WTC11 (cell line): Measurements from ENCODE around the gene LAMA3. TPM values are rescaled to one million over a fixed set of nuclear protein-coding genes. Genes with fewer than 3 reads are reported as not detected.

Experiments
- ATAC-seq: fragments of 200-7000 bp; cut with Tn5 transposase; 2 replicates; pipeline ENCODE4 v1.10.0; 2021; ENCODE audit warnings: mild to moderate bottlenecking, moderate library complexity
- CTCF ChIA-PET: fragments of 300-600 bp; sonication (Branson Sonifier 250); formaldehyde crosslinking; loops from one replicate; lab custom pipeline; 2021; ENCODE audit warnings: antibody characterized with exemption; lab: Charles Lee
- POLR2A ChIA-PET: fragments of 350-600 bp; sonication (Branson Sonifier 250); formaldehyde crosslinking; loops from one replicate; lab custom pipeline; 2021; ENCODE audit warnings: antibody characterized with exemption; lab: Charles Lee
- DNase-seq: peaks from one replicate; pipeline ENCODE4 v3.0.0; 2021; ENCODE audit warnings: low spot score
- H3K27ac Mint-ChIP-seq: 2 replicates; pipeline ENCODE4 v1.8.0; 2021; ENCODE audit warnings: mixed read lengths
- H3K27me3 Mint-ChIP-seq: 2 replicates; pipeline ENCODE4 v1.8.0; 2021; ENCODE audit warnings: low read depth, mild to moderate bottlenecking, moderate library complexity, mixed read lengths
- H3K36me3 Mint-ChIP-seq: 2 replicates; pipeline ENCODE4 v1.8.0; 2021; ENCODE audit warnings: mixed read lengths
- H3K4me1 Mint-ChIP-seq: 2 replicates; pipeline ENCODE4 v1.8.0; 2022; ENCODE audit warnings: mixed read lengths
- H3K4me3 Mint-ChIP-seq: 2 replicates; pipeline ENCODE4 v1.8.0; 2021; ENCODE audit warnings: mild to moderate bottlenecking, moderate library complexity, mixed read lengths
- H3K9me3 Mint-ChIP-seq: 2 replicates; pipeline ENCODE4 v1.8.0; 2021; ENCODE audit warnings: mixed read lengths
- ATF1 ChIP-seq: sonication (generic); formaldehyde crosslinking; IDR thresholded peaks from 2 replicates; pipeline ENCODE4 v1.8.1; 2023; ENCODE audit warnings: mild to moderate bottlenecking, moderate library complexity, missing genetic modification reagents
- ATF6 ChIP-seq: sonication (generic); formaldehyde crosslinking; IDR thresholded peaks from 2 replicates; pipeline ENCODE4 v1.8.1; 2023; ENCODE audit warnings: mild to moderate bottlenecking, missing genetic modification reagents
- CDX4 ChIP-seq: fragments of 250-450 bp; sonication (Bioruptor Pico); IDR thresholded peaks from 2 replicates; pipeline ENCODE4 v1.9.0; 2021; ENCODE audit warnings: moderate library complexity, mild to moderate bottlenecking, inconsistent platforms, borderline replicate concordance
- CTCF ChIP-seq: fragments of 200-600 bp; IDR thresholded peaks from 2 replicates; pipeline ENCODE4 v1.8.0; 2022; ENCODE audit warnings: antibody characterized with exemption
- E2F4 ChIP-seq: sonication (generic); formaldehyde crosslinking; IDR thresholded peaks from 2 replicates; pipeline ENCODE4 v1.8.1; 2022; ENCODE audit warnings: low read depth, mild to moderate bottlenecking, moderate library complexity, missing genetic modification reagents, borderline replicate concordance
- EMX1 ChIP-seq: fragments of 250-450 bp; sonication (Bioruptor Pico); IDR thresholded peaks from 2 replicates; pipeline ENCODE4 v1.8.0; 2021; ENCODE audit warnings: mild to moderate bottlenecking
- ESRRA ChIP-seq: sonication (generic); formaldehyde crosslinking; IDR thresholded peaks from 2 replicates; pipeline ENCODE4 v1.8.1; 2022; ENCODE audit warnings: mild to moderate bottlenecking, missing genetic modification reagents, borderline replicate concordance
- ETV6 ChIP-seq: sonication (generic); formaldehyde crosslinking; IDR thresholded peaks from 2 replicates; pipeline ENCODE4 v1.8.1; 2022; ENCODE audit warnings: mild to moderate bottlenecking, missing genetic modification reagents
- FOXK1 ChIP-seq: sonication (generic); formaldehyde crosslinking; IDR thresholded peaks from 2 replicates; pipeline ENCODE4 v1.8.0; 2022; ENCODE audit warnings: mild to moderate bottlenecking, moderate library complexity, missing genetic modification reagents
- IRF1 ChIP-seq: sonication (generic); formaldehyde crosslinking; IDR thresholded peaks from 2 replicates; pipeline ENCODE4 v1.8.0; 2023; ENCODE audit warnings: missing genetic modification reagents
- JUN ChIP-seq: sonication (generic); formaldehyde crosslinking; IDR thresholded peaks from 2 replicates; pipeline ENCODE4 v1.8.0; 2023; ENCODE audit warnings: mild to moderate bottlenecking, missing genetic modification reagents
- NFE2L1 ChIP-seq: sonication (generic); formaldehyde crosslinking; IDR thresholded peaks from 2 replicates; pipeline ENCODE4 v1.8.1; 2023; ENCODE audit warnings: missing genetic modification reagents
- NR3C1 ChIP-seq: sonication (generic); formaldehyde crosslinking; conservative IDR thresholded peaks from 2 replicates; pipeline ENCODE4 v1.8.1; 2023; ENCODE audit warnings: low read depth, mild to moderate bottlenecking, missing genetic modification reagents
- PREB ChIP-seq: sonication (generic); formaldehyde crosslinking; IDR thresholded peaks from 2 replicates; pipeline ENCODE4 v1.8.1; 2022; ENCODE audit warnings: mild to moderate bottlenecking, missing genetic modification reagents, moderate library complexity, borderline replicate concordance
- PRRX2 ChIP-seq: fragments of 250-450 bp; sonication (Bioruptor Pico); IDR thresholded peaks from 2 replicates; pipeline ENCODE4 v1.8.0; 2021; ENCODE audit warnings: mild to moderate bottlenecking
- SP1 ChIP-seq: sonication (generic); formaldehyde crosslinking; conservative IDR thresholded peaks from 2 replicates; pipeline ENCODE4 v1.8.1; 2022; ENCODE audit warnings: missing genetic modification reagents
- ZBTB43 ChIP-seq: sonication (generic); formaldehyde crosslinking; IDR thresholded peaks from 2 replicates; pipeline ENCODE4 v1.8.1; 2023; ENCODE audit warnings: mild to moderate bottlenecking, missing genetic modification reagents
- ZNF281 ChIP-seq: sonication (generic); formaldehyde crosslinking; IDR thresholded peaks from 2 replicates; pipeline ENCODE4 v1.8.0; 2023; ENCODE audit warnings: mild to moderate bottlenecking, missing genetic modification reagents
- ZNF317 ChIP-seq: sonication (generic); formaldehyde crosslinking; IDR thresholded peaks from 2 replicates; pipeline ENCODE4 v1.8.1; 2023; ENCODE audit warnings: low read depth, mild to moderate bottlenecking, moderate library complexity, missing genetic modification reagents, borderline replicate concordance
- ZNF396 ChIP-seq: fragments of 250-450 bp; sonication (Bioruptor Pico); IDR thresholded peaks from 2 replicates; pipeline ENCODE4 v1.8.0; 2021; ENCODE audit warnings: mild to moderate bottlenecking, moderate library complexity, borderline replicate concordance
- ZSCAN18 ChIP-seq: fragments of 250-450 bp; sonication (Bioruptor Pico); IDR thresholded peaks from 2 replicates; pipeline ENCODE4 v2.1.2; 2022; ENCODE audit warnings: mild to moderate bottlenecking, moderate library complexity
- total RNA-seq: library from RNA; stranded (reverse); gene quantifications from 3 replicates; pipeline ENCODE4 v1.2.3, GENCODE V29; 2021

LAMA3 gene
- total RNA-seq, 1 experiment from 2014 or later: 0.83 TPM

GRCh38 chr18:23910032-23910431 is 220.8 kb downstream of the LAMA3 start:
- ATAC-seq (no peak), DNase-seq (no peak)
- H3K27ac Mint-ChIP-seq: no peak overlapping the region
- H3K4me3 Mint-ChIP-seq: no peak overlapping the region
- no peaks in the 10 kb centered on the region for H3K9me3 Mint-ChIP-seq
- CTCF ChIA-PET: interaction anchor here (1.6 kb wide), 1 partner anchor 8 kb away, joined by 6 read pairs; no protein-coding TSS in a partner anchor
- no peaks in the 10 kb centered on the region for H3K4me1 Mint-ChIP-seq
- no peak for TF ChIP-seq FOXK1
- no peak for TF ChIP-seq SP1
- POLR2A ChIA-PET: no interaction called here
- H3K36me3 Mint-ChIP-seq: no peaks in the 10 kb centered on the region
- H3K27me3 Mint-ChIP-seq: no peaks in the 10 kb centered on the region

- CTCF ChIA-PET: no interaction called here
- no peak for ATAC-seq
- Mint-ChIP-seq H3K27ac (no peak overlapping the region), H3K9me3 (no peaks in the 10 kb centered on the region), H3K27me3 (no peaks in the 10 kb centered on the region)
- DNase-seq: no peak
- TF ChIP-seq ZBTB43 (no peak), JUN (no peak), EMX1 (CRISPR knock-in tag) (no peak), CTCF (no peak), E2F4 (CRISPR knock-in tag) (no peak), ATF1 (CRISPR knock-in tag) (no peak), ETV6 (CRISPR knock-in tag) (no peak), ZSCAN18 (no peak), CDX4 (no peak), NR3C1 (CRISPR knock-in tag) (no peak), PRRX2 (CRISPR knock-in tag) (no peak), ZNF396 (CRISPR knock-in tag) (no peak), ZNF317 (CRISPR knock-in tag) (no peak), ESRRA (CRISPR knock-in tag) (no peak), NFE2L1 (CRISPR knock-in tag) (no peak), IRF1 (CRISPR knock-in tag) (no peak), ZNF281 (CRISPR knock-in tag) (no peak), ATF6 (no peak), PREB (CRISPR knock-in tag) (no peak)
- TF ChIP-seq, all 79 proteins: peak for 0
- Mint-ChIP-seq H3K36me3 (no peaks in the 10 kb centered on the region), H3K4me1 (no peaks in the 10 kb centered on the region), H3K4me3 (no peak overlapping the region)
- POLR2A ChIA-PET: no interaction called here
Observed at GRCh38 chr18:23912356-23912755, 223.1 kb downstream of the LAMA3 start.
